Measurements from ENCODE around the gene ADCY10.
"Not testable (repeated sequence)": the region's sequence is repeated elsewhere in the genome, so short reads cannot be mapped to it uniquely, and the experiment has no call there.

ADCY10 gene

DNA sequence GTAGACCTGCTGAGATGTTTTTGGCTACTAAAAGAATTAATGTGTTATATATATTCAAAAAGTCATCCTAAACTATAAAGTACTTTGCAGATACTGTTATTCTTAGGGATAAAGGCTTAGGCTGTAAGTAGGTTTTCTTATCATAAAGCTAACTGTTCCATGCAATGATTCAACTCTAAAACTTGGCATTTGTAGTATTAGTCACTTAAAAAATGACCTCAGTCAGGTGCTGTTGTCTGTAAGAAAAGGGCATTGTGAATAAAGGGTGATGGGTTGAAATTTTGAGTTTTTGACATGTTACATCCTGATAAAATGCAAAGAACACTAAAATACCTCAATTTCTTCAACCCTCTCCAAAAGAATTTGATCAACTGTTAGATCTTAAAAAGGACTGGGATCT is 32.9 kb downstream of the ADCY10 start:
- no peak for DNase-seq (ENCODE audit: low spot score)

DNA sequence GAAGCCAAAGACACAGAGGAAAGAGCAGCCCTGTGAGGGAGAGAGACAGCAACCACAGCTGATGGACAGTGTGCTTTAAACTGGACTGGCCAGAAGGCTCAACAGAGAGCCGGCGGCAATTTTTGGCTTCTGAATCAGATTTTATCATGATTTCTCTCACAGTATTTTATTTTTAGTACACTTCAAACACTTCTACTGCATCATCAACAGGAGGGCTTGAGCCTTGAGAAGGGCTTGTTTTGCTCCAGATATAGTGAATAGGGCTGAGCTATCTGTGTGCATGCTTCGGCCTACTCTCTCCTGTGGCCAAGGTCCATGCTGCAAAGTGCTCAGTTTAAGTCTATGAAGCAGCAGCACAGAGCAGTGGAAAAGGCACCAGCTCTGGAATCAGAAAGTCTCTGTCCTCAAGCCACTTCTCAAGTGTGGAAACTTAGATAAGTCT is 33.3 kb downstream of the ADCY10 start:
- no peak for DNase-seq (ENCODE audit: low spot score)

DNA sequence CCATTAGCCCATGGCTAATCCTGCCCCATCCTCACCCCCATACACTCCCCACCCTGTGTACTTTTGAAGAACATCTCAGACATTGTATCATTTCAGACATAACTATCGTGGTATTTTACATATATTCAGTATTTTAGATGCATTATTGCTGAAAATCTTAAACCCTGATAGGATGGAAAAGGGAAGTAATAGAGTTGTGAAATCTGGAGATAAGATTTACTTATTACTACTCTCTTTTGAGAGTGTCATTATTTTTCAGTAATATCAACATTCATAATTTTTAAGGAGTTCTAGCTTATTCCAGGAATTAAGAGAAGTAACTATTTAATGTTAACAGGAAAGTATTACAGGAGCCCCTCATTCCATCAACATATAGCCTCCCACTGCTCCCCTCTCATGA is 34.4 kb downstream of the ADCY10 start:
- DNase-seq (ENCODE audit: low spot score): no peak

DNA sequence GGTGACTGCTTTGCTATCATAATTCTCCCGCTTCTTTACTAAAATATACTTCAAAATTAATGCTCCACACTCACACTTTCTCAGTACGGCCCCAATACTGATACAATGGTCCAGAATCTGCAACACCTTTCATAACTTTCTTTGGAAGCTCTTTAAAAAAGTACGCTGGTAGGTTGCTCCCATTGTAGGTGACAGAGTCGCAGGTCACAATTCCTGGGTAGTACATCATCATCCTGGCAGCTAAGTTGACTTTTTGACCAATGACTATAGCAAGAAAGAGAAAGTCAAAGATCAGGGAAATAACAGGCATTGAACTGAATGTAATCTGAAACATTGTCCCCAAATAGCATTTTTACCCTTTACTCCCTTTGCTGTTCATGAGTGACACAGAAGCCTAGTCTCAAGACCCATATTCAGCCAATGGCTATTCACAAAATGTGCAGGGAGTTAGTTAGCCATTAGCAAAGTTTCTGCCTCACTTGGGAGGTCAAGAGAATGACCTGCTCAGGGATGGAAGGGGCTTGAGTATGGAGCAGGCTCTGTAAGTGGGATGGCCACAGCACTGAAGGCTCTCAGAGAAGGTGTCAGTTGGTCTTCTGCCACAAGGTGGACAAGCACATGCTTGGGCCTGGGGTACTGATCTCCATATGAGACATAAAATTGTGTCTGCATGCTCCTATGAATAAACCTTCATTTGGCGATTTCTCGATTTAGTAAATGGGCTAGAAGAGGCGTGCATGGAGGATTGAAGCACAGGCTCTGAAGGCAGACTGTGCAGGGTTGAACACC is 35.4 kb downstream of the ADCY10 start:
- no peak for DNase-seq (ENCODE audit: low spot score)

DNA sequence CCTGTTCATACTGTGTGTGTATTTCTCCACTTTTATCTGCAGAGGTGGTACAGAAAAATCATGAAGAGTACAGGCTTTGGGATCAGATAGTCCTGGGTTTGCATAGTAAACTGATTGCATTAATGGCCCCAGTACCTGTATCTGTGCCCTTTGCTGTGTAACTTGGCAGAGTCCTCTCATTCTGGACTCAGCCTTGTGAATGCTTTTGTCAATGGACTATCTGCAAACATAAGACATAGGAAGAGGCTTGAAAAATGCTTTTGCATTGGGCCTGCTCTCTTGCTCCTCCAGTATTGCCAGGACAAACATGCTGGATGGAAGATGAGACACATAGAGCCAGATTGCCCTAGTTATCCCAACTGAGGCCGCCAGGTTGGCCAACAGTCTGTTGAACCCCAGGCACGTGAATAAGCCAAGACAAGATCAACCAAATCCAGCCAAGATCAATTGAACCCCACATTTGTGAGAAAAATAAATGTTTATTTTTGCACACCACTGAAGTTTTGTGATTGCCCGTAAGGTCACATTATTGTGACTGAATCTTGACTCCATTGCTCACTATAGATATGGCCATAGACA is 37.2 kb downstream of the ADCY10 start:
- no peak for DNase-seq (ENCODE audit: low spot score)

DNA sequence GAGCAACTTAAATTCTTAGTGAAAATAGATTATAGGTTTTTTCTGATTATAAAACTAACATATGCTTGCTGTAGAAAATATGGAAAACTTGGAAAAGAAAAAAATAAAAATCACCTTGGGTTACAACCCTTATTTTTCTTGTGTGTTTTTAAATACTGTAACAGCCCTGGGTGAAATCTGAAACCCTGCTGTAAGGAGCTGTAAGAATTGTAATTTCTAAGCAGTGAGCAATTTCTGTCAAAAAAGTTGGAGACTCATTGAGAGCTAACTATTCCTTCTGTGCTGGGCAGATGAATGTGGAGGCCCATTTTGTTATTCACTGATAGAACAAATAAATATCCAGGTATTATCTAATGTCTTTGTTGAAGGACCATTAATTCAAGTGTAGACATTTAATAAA is 42.6 kb downstream of the ADCY10 start:
- DNase-seq (ENCODE audit: low spot score): no peak

DNA sequence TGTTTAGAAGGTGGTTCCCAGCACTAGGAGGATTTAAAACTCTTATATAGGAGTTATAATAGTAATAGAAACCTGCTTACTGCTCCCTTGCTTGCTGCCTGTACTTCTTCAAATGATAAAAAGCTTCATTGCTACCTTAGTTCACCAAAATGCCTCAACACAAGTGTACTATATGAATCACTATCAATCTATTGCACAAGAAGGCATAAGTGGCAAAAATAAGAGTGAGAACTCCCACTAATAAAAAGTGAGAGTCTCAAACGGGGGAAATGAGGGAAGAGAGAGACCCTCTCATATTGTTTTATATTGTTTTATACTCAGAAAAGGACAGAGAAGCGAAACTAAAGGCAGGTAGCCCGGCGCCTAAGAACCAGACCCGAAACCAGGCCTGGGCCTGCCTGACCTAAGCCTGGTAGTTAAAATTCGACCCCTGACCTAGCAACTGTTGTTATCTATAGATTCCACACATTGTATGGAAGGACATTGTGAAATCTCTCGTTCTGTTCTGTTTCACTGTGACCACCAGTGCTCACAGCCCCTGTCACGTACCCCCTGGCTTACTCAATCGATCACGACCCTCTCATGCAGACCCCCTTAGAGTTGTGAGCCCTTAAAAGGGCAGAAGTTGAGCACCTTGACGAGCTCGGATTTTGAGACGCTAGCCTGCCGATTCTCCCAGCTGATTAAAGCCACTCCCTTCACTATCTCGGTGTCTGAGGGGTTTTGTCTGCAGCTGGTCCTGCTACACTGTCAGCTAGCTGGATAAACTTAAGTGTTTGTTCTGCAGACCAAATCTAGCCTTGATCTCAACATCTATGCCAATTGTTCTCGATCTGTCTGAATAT is 44.6 kb downstream of the ADCY10 start:
- DNase-seq (ENCODE audit: low spot score): not testable (repeated sequence)

DNA sequence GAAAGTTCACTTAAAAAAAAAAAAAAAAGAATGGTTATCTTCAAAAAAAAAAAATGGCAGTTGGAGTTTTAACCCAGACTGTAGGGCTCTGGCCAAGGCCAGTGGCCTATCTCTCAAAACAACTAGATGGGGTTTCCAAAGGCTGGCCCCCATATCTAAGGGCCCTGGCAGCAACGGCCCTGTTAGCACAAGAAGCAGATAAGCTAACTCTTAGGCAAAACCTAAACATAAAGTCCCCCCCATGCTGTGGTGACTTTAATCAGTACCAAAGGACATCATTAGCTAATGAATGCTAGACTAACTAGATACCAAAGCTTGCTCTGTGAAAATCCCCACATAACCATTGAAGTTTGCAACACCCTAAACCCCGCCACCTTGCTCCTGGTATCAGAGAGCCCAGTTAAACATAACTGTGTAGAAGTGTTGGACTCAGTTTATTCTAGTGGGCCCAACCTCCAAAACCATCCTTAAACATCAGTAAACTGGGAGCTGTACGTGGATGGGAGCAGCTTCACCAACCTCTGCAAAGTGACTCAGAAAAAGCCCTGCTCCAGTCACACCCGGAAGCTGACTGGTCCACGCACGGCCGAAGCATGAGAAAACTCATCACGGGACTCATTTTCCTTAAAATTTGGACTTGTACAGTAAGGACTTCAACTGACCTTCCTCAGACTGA is 47.1 kb downstream of the ADCY10 start:
- not testable (repeated sequence) for DNase-seq (ENCODE audit: low spot score)

DNA sequence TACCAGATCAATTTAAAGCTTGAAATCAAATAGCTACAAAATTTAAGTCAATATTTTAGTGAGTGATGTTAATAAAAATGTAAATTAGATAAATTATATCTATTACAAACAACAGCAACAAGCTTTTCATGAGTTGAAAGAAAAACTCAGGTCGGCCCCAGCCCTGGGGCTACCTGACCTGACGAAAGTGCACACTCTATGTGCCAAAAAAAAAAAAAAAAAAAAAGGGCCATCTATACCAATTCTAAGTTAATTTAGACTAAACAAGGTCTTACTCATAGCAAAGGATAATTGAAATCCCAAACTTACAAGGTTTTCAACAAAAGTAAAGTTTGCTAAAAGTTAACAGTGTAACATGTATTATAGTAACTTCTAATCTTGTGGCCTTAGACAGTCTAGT is 47.6 kb downstream of the ADCY10 start:
- DNase-seq (ENCODE audit: low spot score): not testable (repeated sequence)

DNA sequence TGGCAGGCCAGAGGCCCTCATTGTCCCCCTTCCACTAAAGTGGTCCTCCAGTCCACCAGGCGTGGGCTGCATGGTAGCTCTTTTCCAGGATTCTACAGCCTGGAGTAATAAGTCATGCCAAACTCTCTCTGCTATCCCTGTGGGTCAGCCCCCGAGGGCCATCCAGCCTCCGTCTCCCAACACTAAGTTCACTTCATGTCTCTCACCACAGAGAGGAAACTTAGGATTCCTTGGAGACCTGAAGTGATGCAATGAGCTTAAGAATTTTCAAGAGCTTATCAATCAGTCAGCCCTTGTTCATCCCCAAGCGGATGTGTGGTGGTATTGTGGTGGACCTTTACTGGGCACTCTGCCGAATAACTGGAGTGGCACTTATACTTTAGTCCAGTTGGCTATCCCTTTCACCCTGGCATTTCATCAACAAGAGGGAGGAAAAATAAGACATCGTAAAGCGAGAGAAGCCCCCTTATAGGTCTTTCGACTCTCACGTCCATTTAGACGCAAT is 48.1 kb downstream of the ADCY10 start:
- DNase-seq (ENCODE audit: low spot score): not testable (repeated sequence)

DNA sequence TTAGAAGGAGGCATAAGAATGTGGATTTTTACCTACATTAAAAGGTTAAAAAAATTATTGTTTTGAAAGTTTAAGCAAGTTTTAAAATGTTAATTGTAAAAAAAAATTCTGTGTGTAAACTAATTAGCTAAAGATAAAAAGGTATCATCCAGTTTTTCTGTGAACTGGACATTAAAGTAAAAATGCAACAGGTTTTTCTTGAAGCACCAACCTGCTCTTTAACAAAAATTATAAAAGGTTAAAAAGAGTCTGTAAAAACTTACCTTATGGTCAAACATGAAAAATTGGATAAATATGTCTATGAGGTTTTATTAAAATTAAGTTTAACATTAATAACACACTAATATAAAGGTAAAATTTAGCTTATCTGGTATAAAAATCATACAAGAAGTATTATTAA is 48.7 kb downstream of the ADCY10 start:
- not testable (repeated sequence) for DNase-seq (ENCODE audit: low spot score)

DNA sequence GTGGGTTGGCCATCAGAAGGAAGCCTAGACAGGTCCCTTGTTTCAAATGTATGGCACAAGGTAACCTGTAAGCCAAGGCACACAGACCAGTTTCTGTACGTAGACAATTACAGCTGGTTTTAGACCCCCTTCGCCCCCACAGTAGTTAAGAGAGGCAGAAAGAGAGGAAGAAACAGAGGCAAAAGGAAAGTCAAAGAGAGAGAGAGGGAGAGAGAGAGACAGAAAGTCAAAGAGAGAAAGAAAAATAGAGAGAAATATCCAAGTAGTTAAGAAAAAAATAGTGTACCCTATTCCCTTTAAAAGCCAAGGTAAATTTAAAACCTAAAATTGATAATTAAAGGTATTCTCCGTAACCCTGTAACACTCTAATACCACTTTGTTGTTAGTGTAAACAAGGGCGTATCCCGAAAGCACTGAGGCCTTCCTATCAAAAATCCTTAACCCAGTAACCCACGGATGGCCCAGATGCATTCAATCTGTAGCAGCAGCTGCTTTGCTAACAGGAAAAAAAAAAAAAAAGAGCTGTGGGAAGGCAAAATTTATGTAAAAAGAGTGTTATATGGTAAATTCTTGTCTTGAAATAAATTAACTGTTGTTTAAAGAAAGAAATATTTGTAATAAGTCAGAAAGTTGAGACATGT is 49.4 kb downstream of the ADCY10 start:
- DNase-seq (ENCODE audit: low spot score): no peak

DNA sequence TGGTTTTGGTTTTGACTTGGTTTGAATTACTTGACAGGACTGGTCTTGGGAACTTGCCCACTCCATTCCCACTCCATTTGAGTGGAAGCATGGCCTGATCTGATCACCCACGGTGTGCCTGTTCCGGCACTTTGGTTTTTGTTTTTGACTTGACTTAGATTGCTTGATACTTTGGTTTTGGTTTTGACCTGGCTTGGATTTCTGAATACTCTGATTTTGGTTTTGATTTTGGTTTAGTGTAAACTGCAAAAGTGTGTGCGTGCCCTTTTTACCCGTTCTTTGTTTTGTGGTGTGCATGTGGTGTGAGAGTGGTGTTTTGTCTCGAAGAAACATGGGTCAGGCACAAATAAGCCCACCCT is 50.0 kb downstream of the ADCY10 start:
- no peak for DNase-seq (ENCODE audit: low spot score)

DNA sequence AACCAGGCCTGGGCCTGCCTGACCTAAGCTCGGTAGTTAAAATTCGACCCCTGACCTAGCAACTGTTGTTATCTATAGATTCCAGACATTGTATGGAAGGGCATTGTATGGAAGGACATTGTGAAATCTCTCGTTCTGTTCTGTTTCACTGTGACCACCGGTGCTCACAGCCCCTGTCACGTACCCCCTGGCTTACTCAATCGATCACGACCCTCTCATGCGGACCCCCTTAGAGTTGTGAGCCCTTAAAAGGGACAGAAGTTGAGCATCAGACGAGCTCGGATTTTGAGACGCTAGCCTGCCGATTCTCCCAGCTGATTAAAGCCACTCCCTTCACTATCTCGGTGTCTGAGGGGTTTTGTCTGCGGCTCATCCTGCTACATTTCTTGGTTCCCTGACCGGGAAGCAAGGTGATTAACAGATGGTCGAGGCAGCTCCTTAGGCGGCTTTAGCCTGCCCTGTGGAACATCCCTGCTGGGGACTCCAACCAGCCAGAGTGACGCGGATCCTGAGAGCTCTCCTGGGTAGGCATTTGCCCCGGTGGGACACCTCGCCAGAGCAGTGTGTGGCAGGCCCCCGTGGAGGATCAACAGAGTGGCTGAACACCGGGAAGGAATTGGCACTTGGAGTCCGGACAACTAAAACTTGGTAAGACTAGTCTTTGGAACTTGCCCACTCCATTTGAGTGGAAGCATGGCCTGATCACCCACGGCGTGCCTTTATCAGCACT is 50.6 kb downstream of the ADCY10 start:
- DNase-seq (ENCODE audit: low spot score): not testable (repeated sequence)

DNA sequence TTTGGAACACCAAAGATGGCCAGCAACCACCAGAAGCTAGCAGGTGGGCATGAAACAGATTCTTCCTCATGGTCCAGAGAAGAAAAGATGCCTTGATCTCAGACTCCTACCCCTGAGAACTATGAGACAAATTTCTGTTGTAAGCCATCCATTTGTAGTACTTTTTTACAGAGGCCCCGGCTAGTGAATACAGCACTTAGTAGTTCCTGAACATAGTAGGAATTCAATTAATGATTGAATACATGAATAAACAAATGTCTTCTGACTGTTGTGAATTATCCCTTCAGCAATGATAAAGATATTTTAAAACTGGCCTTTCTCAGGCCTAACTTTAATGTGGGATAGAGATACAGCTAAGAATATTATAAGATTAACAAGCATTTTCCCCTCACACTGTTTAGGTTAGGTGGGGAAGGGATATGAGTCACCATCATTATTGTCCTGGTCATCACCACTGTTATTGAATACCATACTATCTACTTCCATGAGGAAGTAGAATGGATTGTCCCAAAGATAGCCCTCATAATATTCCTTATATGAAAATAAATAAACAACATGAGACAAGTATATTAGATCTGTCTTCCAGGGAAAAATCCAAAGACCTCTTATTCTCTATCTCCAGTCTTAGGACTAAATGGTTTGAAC is 51.4 kb downstream of the ADCY10 start:
- no peak for DNase-seq (ENCODE audit: low spot score)

DNA sequence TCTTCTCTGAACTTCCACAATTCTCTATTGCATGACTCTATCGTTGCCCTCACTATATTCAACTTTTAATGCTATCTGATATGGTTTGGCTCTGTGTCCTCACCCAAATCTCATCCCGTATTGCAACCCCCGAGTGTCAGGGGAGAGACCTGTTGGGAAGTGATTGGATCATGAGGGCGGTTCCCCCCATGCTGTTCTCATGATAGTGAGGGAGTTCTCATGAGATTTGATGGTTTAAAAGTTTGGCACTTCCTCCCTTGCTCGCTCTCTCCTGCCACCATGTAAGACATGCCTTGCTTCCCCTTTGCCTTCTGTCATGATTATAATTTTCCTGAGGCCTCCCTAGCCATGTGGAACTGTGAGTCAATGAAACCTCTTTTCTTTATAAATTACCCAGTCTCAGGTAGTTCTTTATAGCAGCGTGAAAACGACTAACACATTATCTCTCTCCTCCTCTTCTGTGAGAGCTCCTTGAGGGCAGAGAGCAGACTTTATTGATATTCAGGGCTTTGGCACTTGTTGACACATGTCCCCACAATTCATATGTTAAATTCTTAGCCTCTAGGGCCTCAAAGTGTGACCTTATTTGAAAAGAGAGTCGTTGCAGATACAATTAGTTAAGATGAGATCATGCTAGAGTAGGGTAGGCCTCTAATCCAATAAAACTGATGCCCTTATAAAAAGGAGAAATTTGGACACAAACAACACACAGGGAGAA is 52.1 kb downstream of the ADCY10 start:
- DNase-seq (ENCODE audit: low spot score): no peak

DNA sequence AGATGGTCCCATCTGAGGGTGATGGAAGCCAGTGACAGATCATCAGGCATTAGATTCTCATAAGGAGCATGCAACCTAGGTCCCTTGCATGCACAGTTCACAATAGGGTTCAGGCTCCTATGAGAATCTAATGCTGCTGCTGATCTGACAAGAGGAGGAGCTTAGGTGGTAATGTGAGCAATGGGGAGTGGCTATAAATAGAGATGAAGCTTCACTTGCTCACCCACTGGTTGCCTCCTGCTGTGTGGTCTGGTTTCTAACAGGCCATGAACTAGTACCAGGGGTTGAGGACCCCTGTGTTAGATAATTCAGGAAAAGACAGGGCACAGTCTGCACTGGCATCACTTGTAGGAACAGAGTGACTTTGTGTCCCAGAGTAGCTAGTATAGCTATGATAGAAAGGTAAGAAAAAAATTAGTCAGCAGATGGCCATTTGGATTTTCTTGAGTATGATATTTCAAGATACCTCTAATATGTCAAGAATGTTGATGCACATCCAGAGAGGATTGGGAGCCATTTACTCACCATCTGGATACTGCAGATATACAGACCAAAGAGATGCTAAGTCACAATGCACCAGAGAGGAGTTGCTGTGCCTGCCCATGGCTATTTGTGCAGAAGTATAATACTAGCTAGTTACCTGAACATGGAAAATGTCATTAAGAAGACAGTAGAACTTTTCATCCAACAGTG is 53.6 kb downstream of the ADCY10 start:
- DNase-seq (ENCODE audit: low spot score): no peak

DNA sequence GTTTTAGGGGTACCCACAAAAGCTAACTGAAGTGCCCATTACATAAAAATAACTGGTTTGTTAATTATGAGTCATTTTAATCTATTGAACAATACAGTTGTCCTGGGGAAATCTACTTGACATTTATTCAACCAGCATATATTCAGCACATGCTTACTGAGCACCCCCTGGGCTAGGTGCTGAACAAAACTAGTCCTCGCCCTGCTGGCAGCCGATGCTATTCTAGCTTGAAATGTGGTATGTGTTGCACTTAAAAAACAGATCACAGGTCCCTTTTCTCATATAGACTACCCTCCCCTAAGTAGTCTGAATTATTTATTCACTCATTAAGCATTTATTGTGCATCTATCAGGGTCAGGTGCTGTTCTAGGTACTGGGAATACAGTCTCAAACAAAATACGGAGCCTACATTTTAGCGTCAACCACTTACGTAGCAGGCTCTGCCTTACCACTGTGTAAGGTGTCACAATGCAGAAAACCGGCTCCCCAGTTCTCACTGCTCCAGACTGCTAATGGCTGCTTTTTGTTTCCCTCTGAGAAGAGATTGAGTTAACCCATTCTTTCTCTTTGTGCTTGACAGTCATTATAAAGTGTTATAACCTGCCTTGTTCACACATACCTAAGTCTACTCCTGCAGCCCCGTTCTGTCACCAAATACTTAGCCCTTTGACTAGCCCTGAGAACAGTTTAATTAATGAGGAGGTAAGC is 57.1 kb downstream of the ADCY10 start:
- DNase-seq (ENCODE audit: low spot score): no peak

DNA sequence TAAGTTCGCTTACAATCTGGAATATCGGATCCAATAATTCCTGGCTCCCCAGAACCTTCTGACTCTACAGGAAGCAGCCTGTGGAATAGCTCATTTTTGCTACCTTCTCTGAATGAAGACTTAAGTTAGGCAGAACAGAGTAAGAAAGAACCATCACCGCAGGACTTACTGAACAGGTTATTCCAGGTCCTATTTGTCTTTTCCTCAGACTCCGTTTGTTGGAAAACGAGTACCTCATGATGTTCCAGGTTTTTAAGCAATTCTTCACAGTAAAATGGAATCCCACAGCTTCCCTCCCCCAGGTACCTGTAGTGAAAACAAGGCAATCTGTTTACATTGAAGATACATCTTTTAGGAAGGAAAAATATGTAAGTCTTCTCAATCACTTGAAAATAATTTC is 59.8 kb downstream of the ADCY10 start:
- DNase-seq (ENCODE audit: low spot score): no peak

All from cerebellar cortex (tissue), 1 donor.